C4-2B (cell line): ENCODE results near the gene MT1G.
"Not testable (repeated sequence)": the region's sequence is repeated elsewhere in the genome, so short reads cannot be mapped to it uniquely, and the experiment has no call there.

Source experiments
- H3K27ac ChIP-seq: fragments of 450-650 bp; 2 replicates; pipeline ENCODE4 v1.5.1; 2017
- ZFX ChIP-seq: fragments of 450-650 bp; IDR thresholded peaks from 2 replicates; pipeline ENCODE4 v1.6.1; 2017
- TF ChIP-seq, protein P1 (sequence below): fragments of 450-650 bp; conservative IDR thresholded peaks from 2 replicates; pipeline ENCODE4 v1.5.1; 2017; ENCODE audit warnings: mild to moderate bottlenecking

The MT1G gene

GRCh38 chr16:56625140-56625942 is 42.5 kb downstream of the MT1G start, which contains the start of gene MT1E:
Gene MT1E, plus strand, starts transcription at chr16:56625781. Its CDS starts 71 bp downstream, at chr16:56625852.
- no peak for TF ChIP-seq ZFX
- TF ChIP-seq, protein P1, sequence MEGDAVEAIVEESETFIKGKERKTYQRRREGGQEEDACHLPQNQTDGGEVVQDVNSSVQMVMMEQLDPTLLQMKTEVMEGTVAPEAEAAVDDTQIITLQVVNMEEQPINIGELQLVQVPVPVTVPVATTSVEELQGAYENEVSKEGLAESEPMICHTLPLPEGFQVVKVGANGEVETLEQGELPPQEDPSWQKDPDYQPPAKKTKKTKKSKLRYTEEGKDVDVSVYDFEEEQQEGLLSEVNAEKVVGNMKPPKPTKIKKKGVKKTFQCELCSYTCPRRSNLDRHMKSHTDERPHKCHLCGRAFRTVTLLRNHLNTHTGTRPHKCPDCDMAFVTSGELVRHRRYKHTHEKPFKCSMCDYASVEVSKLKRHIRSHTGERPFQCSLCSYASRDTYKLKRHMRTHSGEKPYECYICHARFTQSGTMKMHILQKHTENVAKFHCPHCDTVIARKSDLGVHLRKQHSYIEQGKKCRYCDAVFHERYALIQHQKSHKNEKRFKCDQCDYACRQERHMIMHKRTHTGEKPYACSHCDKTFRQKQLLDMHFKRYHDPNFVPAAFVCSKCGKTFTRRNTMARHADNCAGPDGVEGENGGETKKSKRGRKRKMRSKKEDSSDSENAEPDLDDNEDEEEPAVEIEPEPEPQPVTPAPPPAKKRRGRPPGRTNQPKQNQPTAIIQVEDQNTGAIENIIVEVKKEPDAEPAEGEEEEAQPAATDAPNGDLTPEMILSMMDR, result no peak
- H3K27ac ChIP-seq, result no peak within 1 kb of the TSS

DNA sequence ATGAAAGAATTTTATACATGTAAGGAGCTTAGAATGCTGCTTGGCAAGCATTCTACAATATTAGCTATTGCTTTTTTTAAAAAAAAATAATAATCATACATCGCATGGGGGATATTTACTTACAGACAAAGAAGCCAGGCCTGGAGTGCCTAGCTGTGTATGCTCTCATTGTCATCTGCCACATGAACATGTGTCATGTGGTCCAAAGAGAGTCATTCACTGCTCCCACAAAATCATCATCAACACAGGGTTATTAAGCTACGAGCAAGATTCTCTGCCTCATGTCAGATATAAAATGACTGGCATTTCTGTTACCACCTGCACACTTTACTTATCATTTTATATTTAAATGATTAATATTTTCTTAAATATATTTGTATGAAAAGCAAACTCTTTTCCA is 44.2 kb downstream of the MT1G start:
- TF ChIP-seq, protein P1, result no peak
- no peak for TF ChIP-seq ZFX
- no peak overlapping the region for H3K27ac ChIP-seq

GRCh38 chr16:56623184-56623583 is 44.7 kb downstream of the MT1G start:
- H3K27ac ChIP-seq, result not testable (repeated sequence)

DNA sequence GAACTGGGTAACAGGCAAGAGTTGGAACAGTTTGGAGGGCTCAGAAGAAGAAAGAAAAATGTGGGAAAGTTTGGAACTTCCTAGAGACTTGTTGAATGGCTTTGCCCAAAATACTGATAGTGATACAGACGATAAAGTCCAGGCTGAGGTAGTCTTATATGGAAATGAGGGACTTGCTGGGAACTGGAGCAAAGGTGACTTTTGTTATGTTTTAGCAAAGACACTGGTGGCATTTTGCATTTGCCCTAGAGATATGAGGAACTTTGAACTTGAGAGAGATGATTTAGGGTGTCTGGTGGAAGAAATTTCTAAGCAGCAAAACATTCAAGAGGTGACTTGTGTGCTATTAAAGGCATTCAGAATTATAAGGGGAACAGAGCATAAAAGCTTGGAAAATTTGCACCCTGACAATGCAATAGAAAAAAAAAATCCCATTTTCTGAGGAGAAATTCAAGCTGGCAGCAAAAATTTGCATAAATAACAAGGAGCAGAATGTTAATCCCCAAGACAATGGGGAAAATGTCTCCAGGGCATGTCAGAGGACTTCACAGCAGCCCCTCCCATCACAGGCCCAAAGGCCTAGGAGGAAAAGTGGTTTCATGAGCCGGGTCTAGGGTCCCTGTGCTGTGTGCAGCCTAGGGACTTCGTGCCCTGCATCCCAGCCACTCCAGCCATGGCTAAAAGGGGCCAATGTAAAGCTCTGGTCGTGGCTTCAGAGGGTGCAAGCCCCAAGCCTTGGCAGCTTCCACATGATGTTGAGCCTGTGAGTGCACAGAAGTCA is 46.0 kb downstream of the MT1G start:
- H3K27ac ChIP-seq, result not testable (repeated sequence)

GRCh38 chr16:56620339-56620897 is 47.4 kb downstream of the MT1G start:
- no peak overlapping the region for H3K27ac ChIP-seq
- TF ChIP-seq ZFX, result no peak
- TF ChIP-seq, protein P1, result no peak

GRCh38 chr16:56618138-56618537 is 49.7 kb downstream of the MT1G start:
- TF ChIP-seq ZFX, result no peak
- TF ChIP-seq, protein P1, result no peak

DNA sequence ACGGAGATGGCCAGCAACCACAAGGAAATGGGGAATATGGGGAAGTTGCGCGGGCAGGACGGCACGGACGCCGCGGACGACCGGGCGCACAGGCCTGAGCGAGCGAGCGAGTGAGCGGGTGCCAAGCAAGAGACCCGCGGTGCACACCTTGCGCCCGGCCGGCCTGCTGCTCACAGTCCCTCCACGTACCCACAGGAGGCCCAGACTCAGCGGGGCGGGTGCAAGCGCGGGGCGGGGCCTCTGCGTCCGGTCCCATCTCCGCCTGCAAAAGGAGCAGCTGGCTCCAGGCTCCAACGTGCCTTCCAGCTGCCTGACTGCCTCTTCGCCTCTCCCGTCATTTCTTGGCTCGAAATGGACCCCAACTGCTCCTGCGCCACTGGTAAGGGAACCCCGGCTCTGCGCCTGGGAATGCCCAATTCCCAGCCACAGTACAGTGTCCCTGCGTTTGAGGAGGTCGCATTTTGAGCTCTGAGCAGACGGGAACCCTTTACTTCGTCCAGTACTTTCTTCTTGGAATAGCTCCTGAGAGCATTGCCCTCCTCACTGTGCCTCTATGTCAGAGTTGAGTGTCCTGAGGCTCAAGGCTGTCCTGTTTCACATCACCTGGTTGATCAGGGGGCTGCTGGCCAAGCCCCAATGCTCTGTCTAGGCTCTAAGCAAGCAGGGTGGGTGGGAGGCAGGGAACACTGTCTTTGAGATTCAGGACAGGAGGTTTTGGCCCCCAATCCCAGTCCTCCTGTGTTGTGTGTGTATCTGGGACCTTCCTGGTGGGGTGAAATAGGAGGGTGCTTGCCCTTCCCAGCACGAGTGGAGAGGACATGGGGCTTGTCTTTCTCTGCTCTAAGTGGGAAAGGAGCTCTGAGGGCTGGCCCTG is 50.4 kb downstream of the MT1G start:
- H3K27ac ChIP-seq, result no peak overlapping the region
- no peak for TF ChIP-seq ZFX
- TF ChIP-seq, protein P1, result no peak

More at GRCh38 chr16:56618138-56618537, 49.7 kb downstream of the MT1G start:
- no peak overlapping the region for H3K27ac ChIP-seq
